Midbrain (tissue), 1 donor: ENCODE data around the gene TCERG1L.
"Not testable (repeated sequence)": the region's sequence is repeated elsewhere in the genome, so short reads cannot be mapped to it uniquely, and the experiment has no call there.

Experiments
- DNase-seq: peaks from one replicate; lab custom pipeline; 2025; lab: John Stamatoyannopoulos, UW

Gene TCERG1L

DNA sequence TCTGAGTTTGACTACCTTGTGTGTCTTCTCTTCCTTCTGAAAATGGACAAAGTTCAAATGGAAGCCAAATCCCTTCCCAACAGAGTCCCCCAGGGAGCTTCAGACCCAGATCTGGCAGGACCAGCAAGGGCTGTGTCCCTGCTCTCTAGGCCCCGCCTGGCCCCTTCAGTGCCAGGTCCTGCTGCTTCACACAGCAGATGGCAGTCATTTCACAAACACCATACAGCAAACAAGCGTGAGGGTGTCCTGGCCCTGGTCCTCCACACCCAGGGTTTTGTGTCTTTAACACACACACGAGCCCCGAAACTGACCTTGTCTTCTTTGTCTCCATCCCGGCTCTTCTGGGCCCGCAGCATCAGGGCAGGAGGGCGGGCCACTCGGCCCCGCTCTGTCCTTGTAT, 145.0 kb downstream of the TCERG1L start:
- DNase-seq: no peak

DNA sequence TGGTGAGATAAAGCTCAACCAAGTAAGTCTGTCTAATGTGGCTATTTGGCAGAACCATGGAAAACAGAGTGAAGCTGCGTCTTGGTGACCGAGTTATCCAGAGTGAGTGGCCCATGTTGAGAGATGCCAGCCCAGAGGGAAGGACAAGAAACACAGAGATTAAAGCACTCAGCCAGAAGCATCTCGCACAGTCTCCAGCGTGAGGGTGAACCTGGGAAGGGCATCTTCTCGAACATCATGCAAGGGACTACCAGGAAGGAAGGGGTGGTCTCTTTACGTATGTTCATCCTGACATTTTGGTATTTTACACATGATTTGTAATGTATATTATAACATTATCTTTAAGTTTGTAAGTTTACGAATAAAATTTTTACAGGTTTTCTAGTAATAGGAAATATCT, 146.4 kb downstream of the TCERG1L start:
- no peak for DNase-seq

DNA sequence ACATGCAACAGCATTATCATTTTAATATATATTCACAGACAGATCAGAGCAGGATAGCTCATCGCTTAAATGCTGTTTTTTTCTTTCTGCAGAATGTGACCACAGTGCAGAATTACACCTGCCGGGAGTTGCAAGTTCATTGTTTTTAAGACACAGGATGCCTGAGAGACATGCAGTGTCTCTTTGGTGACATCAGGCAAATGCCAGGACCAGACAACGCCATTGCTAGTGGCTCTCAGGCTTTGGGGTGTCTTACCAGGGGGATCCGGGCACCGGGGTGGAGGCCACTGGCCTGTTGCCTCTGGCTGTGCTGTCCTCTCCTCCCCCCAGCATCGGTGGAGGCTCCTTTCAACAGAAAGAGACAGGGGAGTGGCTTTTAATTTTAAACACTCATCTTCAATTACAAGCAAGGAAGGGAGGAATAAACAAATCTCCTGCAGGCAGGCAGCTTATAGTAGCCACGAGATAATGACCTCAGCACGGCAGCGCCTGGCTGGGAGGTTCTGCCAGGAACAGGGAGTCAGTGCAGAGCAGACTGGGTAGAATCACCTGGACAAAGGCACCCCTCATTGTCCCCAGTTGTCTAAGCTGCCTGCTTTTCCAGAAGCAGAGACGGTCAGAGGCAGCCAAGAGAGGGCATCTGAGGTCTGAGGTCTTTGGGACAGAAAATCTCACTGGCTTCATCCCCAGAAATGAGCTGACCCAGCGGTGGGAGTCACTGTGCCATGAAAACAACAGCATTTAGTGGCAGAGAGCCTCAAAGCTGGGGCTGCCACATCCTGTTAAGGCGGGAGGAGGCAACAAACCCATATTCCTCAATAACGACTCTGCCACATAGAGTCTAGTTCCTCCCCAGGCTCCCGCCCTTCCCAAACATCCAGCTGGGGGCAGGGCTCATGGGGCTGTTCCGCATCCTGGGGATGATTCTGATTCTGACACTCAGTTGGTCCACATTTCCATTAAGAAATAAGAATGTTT, 148.4 kb downstream of the TCERG1L start:
- DNase-seq: no peak

DNA sequence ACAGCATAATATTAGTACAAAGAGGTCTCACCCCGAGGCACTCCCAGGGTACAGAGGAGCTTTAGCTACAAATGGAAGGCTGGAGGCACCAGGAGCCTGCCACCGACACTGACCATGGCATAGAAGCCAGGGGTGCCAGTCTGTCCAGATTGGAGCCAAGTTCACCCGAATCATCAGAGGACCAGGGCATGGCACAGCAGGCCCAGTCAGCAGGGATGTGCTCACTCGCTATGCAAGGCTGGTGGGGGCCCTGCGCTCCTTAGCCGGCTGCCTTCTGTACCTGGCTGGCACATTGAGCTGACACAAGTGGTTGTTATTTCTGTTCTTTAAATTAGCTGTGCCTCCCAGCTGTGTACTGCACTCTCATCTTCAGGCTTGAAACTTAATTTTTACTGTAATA, 149.3 kb downstream of the TCERG1L start:
- no peak for DNase-seq

DNA sequence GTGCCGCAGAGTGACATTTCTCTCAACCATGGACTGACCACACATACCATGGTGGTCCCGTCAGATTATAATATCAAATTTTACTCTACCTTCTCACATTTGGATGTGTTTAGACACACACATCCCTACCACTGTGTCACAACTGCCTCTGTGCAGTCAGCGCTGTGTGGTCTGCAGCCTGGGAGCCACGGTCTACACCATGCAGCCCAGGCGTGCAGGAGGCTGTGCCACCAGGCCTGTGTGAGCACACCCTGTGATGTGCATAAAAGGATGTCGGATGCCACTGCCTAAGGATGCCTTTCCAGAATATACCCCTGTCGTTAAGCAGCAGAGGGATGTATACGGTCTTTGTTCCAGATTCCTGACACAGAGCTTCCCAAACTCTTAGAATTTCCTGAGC, 150.4 kb downstream of the TCERG1L start:
- no peak for DNase-seq

DNA sequence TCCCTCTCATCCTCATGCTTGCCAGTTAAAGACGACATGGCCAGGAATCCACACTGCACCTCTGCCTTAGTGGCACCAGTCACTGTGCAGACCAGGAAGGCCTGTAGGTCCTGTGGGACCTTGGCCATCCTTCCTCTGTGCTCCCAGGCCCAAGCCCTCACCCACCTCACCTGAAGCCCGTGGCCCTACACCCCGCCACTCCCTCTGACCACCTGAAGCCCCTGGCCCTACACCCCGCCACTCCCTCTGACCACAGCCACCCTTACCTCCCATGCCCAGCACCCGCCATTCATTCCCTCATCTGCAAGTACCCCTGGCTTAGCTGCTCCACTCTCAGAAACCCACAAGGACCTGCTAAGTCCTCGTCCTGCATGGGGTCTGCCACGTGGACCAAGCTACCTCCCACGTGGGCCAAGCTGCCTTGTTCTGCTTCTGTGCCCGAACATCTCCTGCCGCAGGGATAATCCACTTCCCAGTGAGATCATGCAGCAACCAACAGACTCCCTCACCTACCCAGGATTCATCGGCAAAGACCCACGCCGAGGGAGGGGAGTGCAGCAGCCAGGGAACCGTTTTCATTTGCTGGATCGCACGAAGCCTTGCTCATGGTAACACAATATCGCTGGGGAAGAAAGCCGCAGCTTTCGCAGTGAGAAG, 151.2 kb downstream of the TCERG1L start:
- DNase-seq: no peak

DNA sequence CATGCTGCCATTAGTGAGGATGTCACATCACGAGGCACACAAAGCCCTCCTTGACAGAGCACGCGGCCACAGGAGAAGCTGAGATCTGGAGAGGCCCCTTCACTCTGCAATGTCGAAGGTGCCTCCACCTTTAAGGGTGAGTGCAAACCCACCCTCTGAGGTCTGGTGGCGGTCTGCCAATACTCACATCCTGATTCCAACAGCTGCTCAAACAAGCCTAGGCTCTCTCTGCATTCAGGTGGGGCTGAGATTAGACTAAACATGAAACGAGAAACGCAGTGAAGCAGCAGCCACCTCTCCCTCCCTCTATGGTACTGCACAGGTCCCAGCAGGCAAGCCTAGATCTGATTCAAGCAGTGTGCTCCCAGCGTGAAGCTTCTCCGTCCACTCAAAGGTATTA, 151.8 kb downstream of the TCERG1L start:
- DNase-seq: no peak

DNA sequence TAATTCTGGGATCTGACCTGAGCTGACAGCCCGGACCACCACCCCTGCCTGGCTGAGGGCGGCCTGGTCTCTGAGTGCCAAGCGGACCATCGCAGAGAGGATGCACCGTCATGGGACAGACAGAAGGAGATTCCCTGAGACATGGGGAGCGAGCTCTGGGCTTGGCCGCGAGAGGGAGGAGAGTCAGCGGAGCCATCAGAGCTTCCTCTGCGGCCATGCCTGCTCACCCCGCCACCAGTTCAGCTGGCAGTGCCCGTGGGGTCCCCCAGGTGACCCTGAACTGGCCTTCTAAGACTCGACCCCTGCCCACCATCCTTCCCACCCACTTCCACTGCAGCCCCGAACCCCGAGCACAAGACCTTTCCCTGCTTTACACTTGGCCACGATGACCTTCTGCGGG, 152.8 kb downstream of the TCERG1L start:
- DNase-seq: no peak

DNA sequence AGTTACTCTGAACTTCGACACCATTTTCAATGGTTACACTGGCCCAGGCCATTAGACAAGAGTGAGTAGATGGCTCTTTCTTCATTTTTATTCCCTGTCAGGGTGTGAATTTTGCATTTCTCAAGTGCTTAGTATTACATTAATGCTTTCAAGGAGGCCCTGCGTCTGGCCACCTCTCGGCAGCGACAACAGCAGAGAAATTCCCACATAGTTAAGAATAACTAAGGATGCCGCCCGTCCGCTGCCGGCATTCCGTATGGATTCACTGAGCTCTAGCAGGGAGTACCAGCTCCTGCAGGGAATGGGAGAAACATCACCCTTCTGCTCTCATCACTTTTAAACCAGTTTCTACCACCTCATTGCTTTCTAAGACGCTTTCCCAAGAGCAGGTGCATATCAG, 153.6 kb downstream of the TCERG1L start:
- no peak for DNase-seq

DNA sequence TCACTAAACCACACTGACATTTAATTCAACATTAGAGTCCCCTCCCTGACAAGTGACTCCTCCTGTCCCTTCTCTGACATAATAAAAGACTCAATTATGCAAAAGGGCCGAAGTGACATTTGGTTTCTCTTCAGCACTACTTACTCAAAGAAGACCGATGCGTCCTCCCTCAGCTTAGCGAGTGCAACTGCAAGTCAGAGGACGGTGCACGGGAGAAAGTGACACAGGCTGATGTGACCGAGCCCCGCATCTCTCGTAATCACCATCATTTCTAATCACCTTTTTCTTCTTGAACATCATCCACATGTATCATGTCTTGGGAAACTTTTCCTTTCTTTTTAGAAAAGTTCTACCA, 155.7 kb downstream of the TCERG1L start:
- no peak for DNase-seq

DNA sequence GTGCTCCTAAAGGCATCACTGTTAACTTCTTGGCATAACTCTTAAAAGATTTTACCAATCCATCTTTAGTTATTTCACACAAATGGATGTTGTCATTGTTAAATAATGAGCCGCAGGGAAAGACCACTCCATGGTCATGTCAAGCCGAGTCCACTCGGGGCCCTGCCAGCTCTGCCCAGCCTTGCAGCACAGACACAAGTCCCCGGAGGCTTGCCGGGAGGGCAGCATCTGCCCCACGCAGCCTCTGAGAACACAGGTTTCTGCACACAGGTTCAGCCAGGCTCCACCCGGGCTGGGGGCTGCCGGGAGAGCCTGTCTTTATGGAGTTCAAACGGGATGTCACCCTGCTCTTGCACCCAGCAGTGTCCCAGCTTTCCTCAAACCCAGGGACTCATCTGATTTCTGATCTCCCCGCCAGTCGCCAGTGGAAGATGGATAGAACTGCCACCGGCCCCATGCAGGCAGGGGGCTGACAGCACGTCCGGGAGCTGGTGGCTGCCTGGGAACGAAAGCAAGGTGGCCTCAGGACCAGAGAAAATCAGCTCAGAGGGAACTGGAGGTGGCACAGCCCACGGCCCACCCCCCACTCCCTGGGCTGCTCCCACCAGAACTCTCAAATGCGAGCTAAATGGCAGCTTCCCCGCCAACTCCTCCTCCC, 156.2 kb downstream of the TCERG1L start:
- DNase-seq: no peak

DNA sequence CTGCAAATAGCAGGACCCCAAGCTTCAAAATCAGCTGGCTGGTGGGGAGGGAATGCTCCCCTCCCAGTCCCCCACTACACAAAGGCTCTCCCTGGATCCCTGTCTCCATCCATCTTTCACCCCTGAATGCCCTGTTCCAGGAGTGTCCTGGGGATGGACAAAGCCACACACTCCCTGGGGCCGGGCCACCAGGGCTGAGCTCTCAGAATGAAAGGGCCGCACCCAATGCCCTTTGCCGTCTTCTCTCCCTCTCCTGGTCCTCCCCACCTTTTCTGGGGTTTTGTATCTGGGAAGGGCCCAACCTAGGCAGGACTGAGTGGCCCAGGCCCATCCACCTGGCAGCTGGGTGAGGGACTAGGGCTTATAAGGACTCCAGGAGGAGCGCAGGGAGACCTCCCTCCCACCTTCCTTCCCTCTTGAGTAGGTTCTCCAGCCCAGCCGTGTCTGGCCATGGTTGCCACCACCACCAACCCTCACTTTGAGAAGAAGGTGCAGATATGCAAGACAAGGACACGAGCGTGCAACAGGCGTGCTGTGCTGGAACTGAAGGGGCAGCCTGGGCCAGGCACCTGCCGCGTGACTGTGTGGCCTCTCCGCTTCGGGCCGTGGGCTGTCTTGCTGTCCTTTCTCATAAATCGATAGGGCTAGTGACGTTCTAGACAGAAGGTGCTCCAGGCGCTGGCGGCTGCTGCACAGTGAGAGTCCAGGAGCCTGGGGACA, 157.1 kb downstream of the TCERG1L start:
- DNase-seq: no peak

DNA sequence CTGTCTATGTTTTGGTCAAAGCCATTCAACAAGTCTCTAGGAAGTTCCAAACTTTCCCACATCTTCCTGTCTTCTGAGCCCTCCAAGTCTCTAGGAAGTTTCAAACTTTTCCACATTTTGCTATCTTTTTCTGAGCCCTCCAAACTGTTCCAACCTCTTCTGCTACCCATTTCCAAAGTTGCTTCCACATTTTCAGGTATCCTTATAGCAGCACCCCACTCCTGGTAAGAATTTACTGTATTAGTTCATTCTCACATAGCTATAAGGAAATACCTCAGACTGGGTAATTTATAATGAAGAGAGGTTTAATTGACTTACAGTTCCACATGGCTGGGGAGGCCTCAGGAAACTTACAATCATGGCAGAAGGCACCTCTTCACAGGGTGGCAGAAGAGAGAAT, 159.1 kb downstream of the TCERG1L start:
- DNase-seq: not testable (repeated sequence)

DNA sequence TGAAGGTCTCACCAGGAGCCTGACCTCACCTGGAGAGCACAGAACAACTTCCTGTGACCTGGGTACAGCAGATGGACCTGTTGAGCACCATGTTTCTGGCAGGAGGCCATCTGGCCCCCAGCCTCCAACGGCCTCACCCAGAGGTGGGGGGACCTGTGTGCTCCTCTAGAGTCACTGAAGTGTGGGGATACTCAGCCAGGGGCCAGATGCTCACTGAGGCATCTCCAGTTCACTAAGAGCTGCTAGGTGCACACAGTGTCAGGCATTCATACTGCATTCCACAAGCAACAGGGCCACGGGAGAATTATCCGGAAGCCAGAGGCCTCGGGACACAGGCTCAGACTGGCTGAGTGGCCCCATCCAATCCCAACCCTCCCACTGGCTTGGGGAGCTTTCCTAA, 161.4 kb downstream of the TCERG1L start:
- DNase-seq: no peak

DNA sequence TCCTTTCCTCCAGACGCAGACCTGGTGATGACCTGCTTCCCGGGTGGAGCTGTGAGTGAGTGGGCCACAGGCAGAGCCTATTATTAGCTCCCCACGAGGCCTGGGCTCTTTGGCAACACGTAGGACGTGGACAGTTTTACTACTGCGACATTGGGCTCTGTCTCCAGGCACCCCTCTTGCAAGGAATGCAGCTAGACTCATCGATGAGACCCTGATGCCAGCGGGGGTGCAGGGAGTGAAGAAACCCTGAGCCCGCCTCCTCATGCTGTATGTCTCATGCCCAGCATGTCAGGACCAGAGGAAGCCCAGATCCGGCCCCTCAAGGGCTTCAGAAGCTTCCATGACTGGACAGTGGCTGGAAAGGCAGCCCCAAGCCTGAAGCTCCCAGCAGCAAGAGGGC, 161.9 kb downstream of the TCERG1L start:
- no peak for DNase-seq

DNA sequence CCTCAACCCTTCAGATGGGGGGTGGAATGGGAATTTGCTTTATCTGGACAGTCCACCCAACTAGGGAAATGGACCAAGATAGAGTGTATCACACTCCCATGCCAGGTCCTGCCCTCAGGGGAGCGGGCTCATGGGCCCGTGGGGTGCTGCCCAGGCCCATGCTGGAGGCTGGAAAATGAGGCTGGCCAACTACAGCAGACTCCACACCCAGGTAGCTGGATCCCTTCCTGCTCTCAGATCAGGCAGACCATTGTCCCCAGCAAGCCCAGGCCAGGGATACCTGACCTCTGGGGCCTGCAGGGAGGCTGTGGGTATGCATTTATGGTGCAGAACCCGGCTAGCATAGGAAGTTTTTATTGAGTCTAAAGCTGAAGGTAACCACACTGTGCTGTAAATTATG, 162.4 kb downstream of the TCERG1L start:
- no peak for DNase-seq

DNA sequence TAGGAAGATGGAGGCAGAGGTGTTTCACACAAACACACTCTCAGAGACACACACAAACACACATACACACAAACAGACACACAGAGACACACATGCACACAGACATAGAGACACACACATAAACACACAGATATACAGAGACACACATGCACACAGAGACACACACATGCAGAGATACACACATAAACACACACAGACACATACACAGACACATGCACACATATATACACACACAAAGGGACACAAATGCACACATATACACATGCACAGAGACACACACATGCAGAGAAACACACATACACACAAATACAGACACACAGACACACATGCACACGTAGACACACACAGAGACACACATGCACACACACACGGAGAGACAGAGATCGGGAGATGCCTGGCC, 163.3 kb downstream of the TCERG1L start:
- DNase-seq: no peak

DNA sequence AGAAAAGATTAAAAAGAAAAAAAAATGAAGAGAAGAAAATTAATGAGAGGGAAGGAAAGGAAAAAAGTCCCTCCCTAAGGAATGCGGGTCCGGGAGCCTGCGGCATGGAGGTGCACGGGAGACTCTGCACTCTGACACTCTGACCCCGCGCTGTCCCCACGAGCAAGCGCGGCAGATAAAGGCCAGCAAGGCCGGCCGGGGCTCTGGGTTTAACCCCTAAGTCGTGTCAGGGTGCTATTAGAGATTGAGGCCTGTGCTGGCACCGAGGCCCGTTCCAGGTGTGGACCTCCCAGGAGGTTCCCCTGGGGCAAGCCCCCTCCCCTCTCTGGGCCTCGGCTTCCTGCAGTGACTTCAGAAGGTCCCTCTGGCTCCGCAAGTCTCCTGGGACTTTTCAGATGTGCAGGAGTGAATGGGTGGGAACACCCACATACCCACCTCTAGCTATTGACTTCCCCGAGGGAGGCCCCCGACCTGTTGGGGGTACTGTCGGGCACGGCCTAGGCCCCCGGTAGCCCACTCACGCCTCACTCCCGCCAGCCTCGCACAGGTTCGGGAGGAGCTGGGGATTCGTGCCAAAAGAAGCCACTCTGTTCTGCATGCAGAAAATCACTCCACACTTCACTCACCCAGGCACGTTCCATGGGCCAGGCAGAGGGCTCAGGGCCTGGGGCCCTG, 164.1 kb downstream of the TCERG1L start:
- no peak for DNase-seq

DNA sequence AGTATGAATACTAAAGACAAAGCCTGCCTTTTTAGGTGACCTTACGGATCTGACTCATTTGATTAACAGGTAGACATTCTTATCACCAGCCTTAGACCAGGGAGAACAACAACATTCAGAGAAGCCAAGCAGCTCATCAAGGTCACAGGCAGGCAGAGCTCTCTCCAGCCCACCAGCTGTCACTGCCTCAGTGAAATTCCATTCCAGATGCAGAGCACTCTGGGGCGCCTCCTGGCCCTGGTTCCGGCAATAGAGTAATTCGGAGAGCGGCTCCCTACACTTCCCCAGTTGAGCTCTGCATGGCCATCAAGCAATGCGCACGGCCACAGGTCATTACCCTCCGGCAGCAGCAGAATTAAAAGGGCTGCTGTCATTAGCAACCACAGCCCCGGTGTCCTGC, 164.7 kb downstream of the TCERG1L start:
- DNase-seq: no peak

DNA sequence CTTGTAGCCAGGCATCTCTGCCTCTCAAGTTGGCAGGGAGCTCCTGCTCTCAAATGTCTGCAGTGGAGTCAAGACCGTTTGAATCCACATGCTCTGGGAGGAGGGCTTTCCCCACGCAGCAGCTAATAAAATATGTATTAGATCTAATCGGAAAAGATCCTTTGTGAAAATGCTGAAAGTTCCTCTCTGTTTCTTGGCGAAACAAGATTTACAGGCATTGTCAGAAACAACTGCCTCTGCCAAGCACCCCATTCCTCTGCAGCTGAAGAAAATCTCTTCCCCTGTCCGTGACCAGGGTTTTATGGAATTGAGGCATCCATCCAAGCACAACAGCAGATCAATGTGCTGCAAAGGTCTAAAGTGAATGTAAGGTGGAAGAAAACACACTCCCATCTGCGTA, 165.8 kb downstream of the TCERG1L start:
- DNase-seq: no peak

DNA sequence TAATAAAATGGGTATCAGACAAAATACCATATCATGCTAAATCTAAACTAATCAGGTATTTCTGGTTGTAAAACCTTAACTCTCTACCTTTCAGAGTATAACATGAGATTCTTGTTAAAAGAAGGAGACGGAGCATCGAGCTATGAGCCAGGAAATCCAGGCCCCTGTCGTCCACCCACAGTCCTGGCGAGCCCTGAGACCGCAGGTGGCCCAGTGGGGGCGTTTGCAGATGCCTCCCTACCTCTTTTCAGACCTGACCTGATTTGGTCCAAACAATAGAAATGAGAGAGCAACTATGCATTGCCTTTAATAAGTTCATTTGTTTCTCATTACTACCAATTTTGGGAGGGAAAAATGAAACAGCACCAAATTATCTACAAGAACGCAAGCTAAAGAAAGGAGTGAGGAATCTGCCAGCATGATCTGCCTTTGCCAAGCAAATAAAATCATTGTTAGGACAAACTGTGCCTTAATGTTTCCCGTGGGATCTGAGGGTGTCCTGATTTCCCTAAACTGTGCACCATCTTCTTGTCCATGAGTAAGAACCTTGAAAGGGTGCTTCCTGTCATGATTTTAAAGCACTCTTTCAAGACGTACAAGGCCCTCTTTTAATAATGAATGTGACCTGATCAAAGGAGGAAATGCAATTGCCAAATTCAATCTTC, 166.7 kb downstream of the TCERG1L start:
- no peak for DNase-seq
